Psoas muscle (tissue), 8 donors: ENCODE results near the gene CLINT1. TPM values are rescaled to one million over a fixed set of nuclear protein-coding genes. Genes with fewer than 3 reads are reported as not detected.
"Not testable (repeated sequence)": the region's sequence is repeated elsewhere in the genome, so short reads cannot be mapped to it uniquely, and the experiment has no call there.

Experiments
- ATAC-seq, 4 donors: fragments of 200-7000 bp; cut with Tn5 transposase; one replicate each; pipeline ENCODE4 v1.9.1; 2020; ENCODE audit warnings: moderate library complexity in 3 of 4, mild to moderate bottlenecking in 2 of 4
- DNase-seq, 2 donors: peaks; one replicate each; pipeline ENCODE4 v3.0.0-alpha.2; 2020
- H3K27ac ChIP-seq: fragments of 200-600 bp; one replicate; pipeline ENCODE4 v1.8.0; 2022
- H3K27me3 ChIP-seq, 3 donors: fragments of 200-600 bp in 1 of 3; one replicate each; pipeline versions ENCODE4 v1.6.1 to v1.8.0; 2013 to 2022; ENCODE audit warnings: low read length in 2 of 3, mild to moderate bottlenecking in 2 of 3, moderate library complexity in 1 of 3; ENCODE audit not compliant: insufficient read depth in 3 of 3
- H3K36me3 ChIP-seq, 2 donors: fragments of 200-600 bp in 1 of 2; one replicate each; pipeline versions ENCODE4 v1.6.1 to v1.8.0; 2013 to 2022; ENCODE audit warnings: low read depth in 1 of 2, mild to moderate bottlenecking in 1 of 2, moderate library complexity in 1 of 2; ENCODE audit not compliant: insufficient read depth in 1 of 2
- H3K4me1 ChIP-seq: fragments of 200-600 bp; one replicate; pipeline ENCODE4 v1.8.0; 2022
- H3K4me3 ChIP-seq: fragments of 200-600 bp; one replicate; pipeline ENCODE4 v1.8.0; 2022; ENCODE audit warnings: mild to moderate bottlenecking
- H3K9me3 ChIP-seq: fragments of 200-600 bp; one replicate; pipeline ENCODE4 v1.8.0; 2022
- WGBS, 3 donors: extraction: QIAGEN DNeasy Blood & Tissue Kit; methylation state at CpG; one replicate each; pipeline versions ENCODE4 v1.1.6 to v1.1.7; 2013; 5-methylcytosine and 5-hydroxymethylcytosine counted together
- intact Hi-C, 2 donors: fragments of 100-400 bp; cut with DNase I; formaldehyde crosslinking; loops; one replicate each; pipeline versions ENCODE4 v1.11.0 to v1.14.2; 2022
- polyA plus RNA-seq, 3 donors: library from polyadenylated mRNA; stranded (reverse); fragments of 200-250 nt; gene quantifications; one replicate each; pipeline ENCODE4 v1.2.3, GENCODE V29; 2013
- total RNA-seq, 4 donors: library from RNA; stranded (reverse); fragmentation: NEBNext Ultra II Directional in 2 of 4; extraction: Animal tissue kit (Norgen Biotek cat#: 25700) in 2 of 4; gene quantifications; one replicate each; pipeline versions ENCODE4 v1.2.1 to v1.2.4, GENCODE V29; 2021 to 2023
- TF ChIP-seq, protein P1 (sequence below): fragments of 200-600 bp; IDR thresholded peaks from one replicate; pipeline ENCODE4 v1.8.0; 2022; ENCODE audit warnings: antibody characterized with exemption
- donor health status: healthy with polysubstance abuse.
- donor health status: DM: no; HTN: no; CAD: no; lungs with moderate emphysema.
- donor health status: Bipolar disorder and iron deficiency.
- donor health status: healthy.
- donor health status: DM: yes; HTN: yes; CAD: no.
- donor health status: DM: no; HTN: no; CAD: no.
- donor health status: DM: no; HTN: no; CAD: no.
- donor health status: DM: yes; HTN: yes; CAD: no.

The CLINT1 gene
- total and polyA plus RNA-seq, 7 donors = 37.9 to 89.7 (median 67.5) TPM

DNA sequence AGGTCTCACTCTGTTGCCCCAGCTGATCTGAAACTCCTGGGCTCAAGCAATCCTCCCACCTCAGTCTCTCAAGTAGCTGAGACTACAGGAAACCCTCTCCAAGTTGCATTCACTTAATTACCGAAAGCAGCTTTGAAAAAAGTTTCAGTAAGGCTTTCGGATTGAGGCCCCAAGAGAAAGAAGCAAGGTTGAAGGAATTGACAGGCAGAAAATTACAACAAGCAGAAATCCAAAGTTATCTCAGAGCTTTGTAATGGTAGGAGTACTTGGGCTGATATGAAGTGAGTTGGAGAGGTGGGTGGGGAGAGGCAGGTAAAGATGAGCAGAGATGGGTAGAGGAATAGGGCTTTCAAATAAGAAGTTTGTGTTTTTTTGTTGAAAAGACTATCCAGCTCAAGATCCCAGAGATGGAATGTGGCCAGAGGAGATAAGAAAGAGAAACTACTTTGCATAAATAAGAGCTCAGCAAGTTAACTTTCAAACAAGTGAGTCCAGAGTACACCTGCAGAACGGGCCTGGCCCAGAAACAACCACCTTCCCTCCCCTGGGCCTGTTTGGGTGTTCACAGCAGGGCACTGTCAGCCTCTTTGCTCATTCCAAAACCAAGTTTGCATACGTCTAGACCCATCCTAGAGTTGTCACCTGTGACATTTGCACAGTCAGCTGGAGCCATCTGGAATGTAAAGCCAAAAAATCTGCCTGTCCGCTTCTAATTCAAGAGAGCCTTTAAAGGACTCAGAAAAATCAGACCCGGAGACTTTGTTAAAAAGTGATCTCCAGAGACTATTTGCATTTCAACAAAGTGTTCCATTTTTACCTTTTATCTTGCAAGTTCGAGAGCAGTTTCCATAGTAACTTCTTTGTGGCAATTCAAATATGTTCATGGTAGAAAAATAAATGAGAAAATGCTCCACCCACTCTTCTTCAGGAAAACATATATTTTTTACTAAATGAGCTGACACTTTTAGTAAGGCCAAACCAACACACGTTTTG lies 2.2 kb upstream of the CLINT1 start:
- H3K27ac ChIP-seq = no peak overlapping the region
- no peak overlapping the region for H3K4me3 ChIP-seq
- H3K36me3 ChIP-seq = no peaks in the 10 kb centered on the region
- DNase-seq = no peak
- no peaks in the 10 kb centered on the region for H3K27me3 ChIP-seq
- intact Hi-C loops = no loop called here
- H3K4me1 ChIP-seq = peaks cover 25% of the 10 kb centered on the region
- no peak for ATAC-seq
- TF ChIP-seq, protein P1, sequence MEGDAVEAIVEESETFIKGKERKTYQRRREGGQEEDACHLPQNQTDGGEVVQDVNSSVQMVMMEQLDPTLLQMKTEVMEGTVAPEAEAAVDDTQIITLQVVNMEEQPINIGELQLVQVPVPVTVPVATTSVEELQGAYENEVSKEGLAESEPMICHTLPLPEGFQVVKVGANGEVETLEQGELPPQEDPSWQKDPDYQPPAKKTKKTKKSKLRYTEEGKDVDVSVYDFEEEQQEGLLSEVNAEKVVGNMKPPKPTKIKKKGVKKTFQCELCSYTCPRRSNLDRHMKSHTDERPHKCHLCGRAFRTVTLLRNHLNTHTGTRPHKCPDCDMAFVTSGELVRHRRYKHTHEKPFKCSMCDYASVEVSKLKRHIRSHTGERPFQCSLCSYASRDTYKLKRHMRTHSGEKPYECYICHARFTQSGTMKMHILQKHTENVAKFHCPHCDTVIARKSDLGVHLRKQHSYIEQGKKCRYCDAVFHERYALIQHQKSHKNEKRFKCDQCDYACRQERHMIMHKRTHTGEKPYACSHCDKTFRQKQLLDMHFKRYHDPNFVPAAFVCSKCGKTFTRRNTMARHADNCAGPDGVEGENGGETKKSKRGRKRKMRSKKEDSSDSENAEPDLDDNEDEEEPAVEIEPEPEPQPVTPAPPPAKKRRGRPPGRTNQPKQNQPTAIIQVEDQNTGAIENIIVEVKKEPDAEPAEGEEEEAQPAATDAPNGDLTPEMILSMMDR = no peak
- no peaks in the 10 kb centered on the region for H3K9me3 ChIP-seq
- 71 to 74% (median 72%) methylated on average over 8 of the region's 8 CpGs for whole genome bisulfite sequencing, 3 donors

DNA sequence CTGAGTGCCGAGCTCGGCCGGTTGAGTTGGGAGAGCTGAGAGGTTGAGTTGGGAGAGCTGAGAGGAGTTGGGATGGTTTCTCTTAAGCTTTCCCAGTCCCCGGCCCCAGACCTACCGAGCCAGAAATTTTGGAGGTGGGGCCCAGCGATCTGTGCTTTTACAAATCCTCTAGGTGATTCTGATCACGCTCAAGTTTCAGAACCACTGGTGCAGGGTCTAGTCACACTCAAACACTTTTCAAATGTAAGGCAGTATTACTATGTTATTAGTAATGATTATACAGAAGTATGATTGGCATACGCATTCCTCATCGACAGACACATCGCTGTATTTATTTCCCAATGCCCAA lies 256 bp upstream of the CLINT1 start:
- ATAC-seq (no peak), DNase-seq (no peak)
- H3K4me1 ChIP-seq = peaks cover 32% of the 10 kb centered on the region
- H3K27me3 ChIP-seq = no peaks in the 10 kb centered on the region
- intact Hi-C loops = loop anchor here in 1 of 2 donors (5.0 kb wide), 2 partner anchors 37 to 58 kb away; no protein-coding TSS in a partner anchor
- no peaks in the 10 kb centered on the region for H3K9me3 ChIP-seq
- TF ChIP-seq, protein P1 = no peak
- peak overlapping the region; percentile 99 for H3K4me3 ChIP-seq
- no peaks in the 10 kb centered on the region for H3K36me3 ChIP-seq
- H3K27ac ChIP-seq = peak overlapping the region; percentile 98
- WGBS, 3 donors = 32 to 38% (median 34%) methylated on average over 10 of the region's 10 CpGs

DNA sequence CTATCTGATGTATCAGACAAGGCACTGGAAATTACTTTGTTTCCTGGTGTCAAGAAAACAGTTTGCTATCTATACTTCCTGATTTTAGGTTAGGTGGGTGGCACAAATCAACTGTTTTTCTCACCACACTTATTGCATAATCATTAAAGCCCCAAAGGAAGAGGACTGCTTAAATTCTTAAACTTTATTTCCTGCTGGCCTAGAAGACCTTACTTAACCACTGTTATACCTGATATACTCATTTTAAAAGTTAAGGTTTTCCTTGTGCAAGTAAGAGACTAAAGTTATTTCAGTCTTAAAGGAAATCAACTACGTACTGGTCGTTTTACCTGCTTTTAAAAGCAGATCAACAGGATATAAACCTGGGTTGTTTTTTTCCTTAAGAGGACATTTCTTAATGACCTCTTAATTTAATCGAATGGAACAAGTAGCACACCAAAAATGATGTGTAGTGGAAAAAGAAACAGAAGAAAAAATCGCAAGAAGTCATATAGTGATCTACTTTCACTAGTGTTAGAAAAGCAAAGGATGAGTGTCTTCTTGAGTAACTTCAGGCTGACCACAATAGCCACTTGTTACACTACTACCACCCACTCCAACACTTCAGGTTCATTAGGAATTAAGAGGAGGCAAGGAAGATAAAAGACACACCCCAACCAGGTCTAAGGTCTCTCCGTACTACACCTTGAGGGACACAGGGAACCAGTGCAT lies 974 bp downstream of the CLINT1 start:
- WGBS, 3 donors = 6 to 7% (median 6%) methylated on average over 5 of the region's 5 CpGs
- TF ChIP-seq, protein P1 = no peak
- H3K27ac ChIP-seq = peak overlapping the region; percentile 98
- peaks cover 32% of the 10 kb centered on the region for H3K4me1 ChIP-seq
- no peaks in the 10 kb centered on the region for H3K9me3 ChIP-seq
- ATAC-seq = peak; percentile 31 to 57 (median 46)
- no peak for DNase-seq
- intact Hi-C loops = loop anchor here in 1 of 2 donors (5.0 kb wide), 2 partner anchors 36 to 59 kb away; no protein-coding TSS in a partner anchor
- H3K4me3 ChIP-seq = peak overlapping the region; percentile 99
- H3K27me3 ChIP-seq = no peaks in the 10 kb centered on the region
- H3K36me3 ChIP-seq = no peaks in the 10 kb centered on the region

DNA sequence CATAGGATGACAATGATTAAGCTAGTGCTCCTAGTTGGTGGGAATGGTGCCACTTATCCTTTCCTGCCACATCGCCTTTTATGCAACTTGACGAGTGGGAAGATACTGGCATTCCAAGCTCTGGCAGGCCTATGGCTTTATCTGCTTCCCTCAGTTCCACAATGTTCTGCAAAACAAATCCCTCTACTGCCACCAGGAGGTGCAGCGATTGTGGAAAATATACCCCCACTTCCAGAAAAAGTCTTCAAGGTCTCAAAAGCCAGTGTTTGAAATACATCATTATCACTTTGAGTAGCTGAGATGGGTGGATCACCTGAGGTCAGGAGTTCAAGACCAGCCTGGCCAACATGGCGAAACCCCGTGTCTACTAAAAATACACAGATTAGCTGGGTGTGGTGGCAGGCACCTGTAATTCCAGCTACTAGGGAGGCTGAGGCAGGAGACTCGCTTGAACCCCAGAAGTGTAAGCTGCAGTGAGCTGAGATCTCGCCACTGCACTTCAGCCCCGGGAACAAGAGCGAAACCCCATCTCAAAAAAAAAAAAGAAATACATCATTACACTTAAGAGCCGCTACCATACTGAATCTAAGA lies 3.4 kb downstream of the CLINT1 start:
- Histone ChIP-seq H3K27me3 (no peaks in the 10 kb centered on the region), H3K36me3 (no peaks in the 10 kb centered on the region), H3K4me3 (no peak overlapping the region), H3K4me1 (peaks cover 32% of the 10 kb centered on the region), H3K9me3 (no peaks in the 10 kb centered on the region), H3K27ac (no peak overlapping the region)
- peak in 1 of 2 donors; percentile 20 for DNase-seq
- 59 to 68% (median 60%) methylated on average over 10 of the region's 10 CpGs for WGBS, 3 donors
- intact Hi-C loops = loop anchor here in 1 of 2 donors (5.0 kb wide), 2 partner anchors 33 to 62 kb away; no protein-coding TSS in a partner anchor
- TF ChIP-seq, protein P1 = peak; percentile 48
- ATAC-seq = no peak

DNA sequence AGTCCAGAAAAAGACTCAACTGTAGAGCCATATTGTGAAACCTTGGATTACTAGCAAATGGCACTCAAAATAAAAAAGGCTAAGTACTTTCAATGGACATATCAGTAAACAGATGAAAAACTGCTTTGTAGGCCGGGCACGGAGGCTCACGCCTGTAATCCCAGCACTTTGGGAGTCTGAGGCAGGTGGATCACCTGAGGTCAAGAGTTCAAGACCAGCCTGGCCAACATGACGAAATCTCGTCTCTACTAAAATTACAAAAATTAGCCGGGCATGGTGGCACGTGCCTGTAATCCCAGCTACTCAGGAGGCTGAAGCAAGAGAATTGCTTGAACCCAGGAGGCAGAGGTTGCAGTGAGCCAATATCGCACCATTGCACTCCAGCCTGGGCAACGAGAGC lies 5.6 kb downstream of the CLINT1 start:
- 82 to 96% (median 86%) methylated on average over 9 of the region's 9 CpGs for WGBS, 3 donors
- intact Hi-C loops, H3K9me3 ChIP-seq, ATAC-seq, H3K36me3 ChIP-seq, H3K27ac ChIP-seq, H3K4me3 ChIP-seq, DNase-seq, H3K27me3 ChIP-seq: not testable (repeated sequence)
- peaks cover 26% of the 10 kb centered on the region for H3K4me1 ChIP-seq
